T follicular helper cell (primary cell): ENCODE results near the gene DIAPH3.

Source experiments
- DNase-seq: peaks from one replicate; pipeline ENCODE4 v3.0.0-alpha.2; 2020; ENCODE audit warnings: low read depth

DIAPH3 gene

GRCh38 chr13:59677966-59678814 lies 485.5 kb downstream of the DIAPH3 start:
- DNase-seq = no peak

GRCh38 chr13:59677430-59677829 lies 486.3 kb downstream of the DIAPH3 start:
- no peak for DNase-seq

GRCh38 chr13:59674616-59675015 lies 489.1 kb downstream of the DIAPH3 start:
- DNase-seq = no peak

GRCh38 chr13:59673286-59673685 lies 490.4 kb downstream of the DIAPH3 start:
- DNase-seq = no peak

- DNase-seq = no peak
These were observed 491.3 kb downstream of the DIAPH3 start for GRCh38 chr13:59672445-59672844.

- DNase-seq = no peak
These were observed 491.8 kb downstream of the DIAPH3 start for GRCh38 chr13:59671881-59672280.

- no peak for DNase-seq
These were observed 497.2 kb downstream of the DIAPH3 start for GRCh38 chr13:59666504-59666903.

- DNase-seq = no peak
These were observed 498.0 kb downstream of the DIAPH3 start for GRCh38 chr13:59665732-59666131.

GRCh38 chr13:59665184-59665583 lies 498.5 kb downstream of the DIAPH3 start:
- no peak for DNase-seq

GRCh38 chr13:59664586-59664985 lies 499.1 kb downstream of the DIAPH3 start:
- DNase-seq = no peak

- no peak for DNase-seq
These were observed 500.0 kb downstream of the DIAPH3 start for GRCh38 chr13:59663707-59664106.

- no peak for DNase-seq
These were observed 503.1 kb downstream of the DIAPH3 start for GRCh38 chr13:59660582-59660981.

GRCh38 chr13:59659981-59660380 lies 503.7 kb downstream of the DIAPH3 start:
- DNase-seq = no peak

- no peak for DNase-seq
These were observed 504.9 kb downstream of the DIAPH3 start for GRCh38 chr13:59658738-59659330.

GRCh38 chr13:59658027-59658737 lies 505.5 kb downstream of the DIAPH3 start:
- DNase-seq = no peak

GRCh38 chr13:59653916-59654315 lies 509.8 kb downstream of the DIAPH3 start:
- DNase-seq = no peak

GRCh38 chr13:59651479-59651878 lies 512.2 kb downstream of the DIAPH3 start:
- DNase-seq = no peak

GRCh38 chr13:59643906-59644626 lies 519.7 kb downstream of the DIAPH3 start:
- no peak for DNase-seq

- no peak for DNase-seq
These were observed 520.3 kb downstream of the DIAPH3 start for GRCh38 chr13:59643364-59643841.

- DNase-seq = no peak
These were observed 521.9 kb downstream of the DIAPH3 start for GRCh38 chr13:59641817-59642216.

- DNase-seq = no peak
These were observed 522.5 kb downstream of the DIAPH3 start for GRCh38 chr13:59641261-59641660.

- DNase-seq = no peak
These were observed 525.3 kb downstream of the DIAPH3 start for GRCh38 chr13:59638404-59638803.
